DMS 273 (cell line): ENCODE data around the gene BLTP2.
"Not testable (repeated sequence)": the region's sequence is repeated elsewhere in the genome, so short reads cannot be mapped to it uniquely, and the experiment has no call there.

ENCODE experiments used
- DNase-seq: peaks from one replicate; lab custom pipeline; 2025; ENCODE audit not compliant: unreplicated experiment; lab: John Stamatoyannopoulos, UW

Gene BLTP2

DNA sequence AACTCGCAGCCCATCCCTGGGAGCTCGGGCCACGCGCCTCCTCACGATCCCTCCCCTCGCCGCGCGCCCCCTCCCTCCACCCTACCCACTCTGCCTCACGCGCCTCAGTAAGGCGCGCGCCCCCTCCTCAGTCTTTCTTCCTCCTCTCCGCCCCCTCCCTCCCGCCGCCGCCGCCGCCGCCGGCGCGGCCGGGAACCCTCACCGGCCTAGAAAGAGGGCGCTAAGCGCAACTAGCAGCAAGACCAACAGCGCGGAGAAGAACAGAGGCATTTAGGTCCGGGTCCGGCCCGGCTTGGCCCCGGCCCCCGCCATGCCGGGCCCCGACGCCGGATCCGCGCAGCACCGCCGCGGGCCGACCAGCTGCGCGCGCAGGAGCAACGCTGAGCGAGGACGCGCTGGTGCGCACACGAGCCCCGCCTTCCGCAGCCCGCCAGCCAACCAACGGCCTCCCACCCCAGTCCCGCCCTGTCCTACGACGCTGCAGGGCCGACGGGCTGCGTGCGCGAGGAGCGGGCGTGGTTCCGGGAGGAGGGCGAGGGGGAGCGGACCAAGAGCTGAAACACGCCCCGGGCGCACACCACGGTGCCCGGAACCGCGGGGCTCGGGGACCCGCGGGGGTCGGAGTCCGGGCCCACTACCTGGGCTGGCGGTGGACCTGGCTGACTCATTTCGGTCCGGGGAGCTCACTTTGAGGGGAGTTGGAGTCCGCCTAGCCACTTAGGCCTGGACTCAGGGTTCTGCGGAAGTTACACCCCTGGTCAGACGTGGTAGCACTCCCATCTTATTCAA, at the start of gene BLTP2:
TSS of gene BLTP2 (minus strand) at position 372 of the 789 bp plus-strand sequence. CDS start at position 270, 102 bp downstream.
- DNase-seq = peak; percentile 98

DNA sequence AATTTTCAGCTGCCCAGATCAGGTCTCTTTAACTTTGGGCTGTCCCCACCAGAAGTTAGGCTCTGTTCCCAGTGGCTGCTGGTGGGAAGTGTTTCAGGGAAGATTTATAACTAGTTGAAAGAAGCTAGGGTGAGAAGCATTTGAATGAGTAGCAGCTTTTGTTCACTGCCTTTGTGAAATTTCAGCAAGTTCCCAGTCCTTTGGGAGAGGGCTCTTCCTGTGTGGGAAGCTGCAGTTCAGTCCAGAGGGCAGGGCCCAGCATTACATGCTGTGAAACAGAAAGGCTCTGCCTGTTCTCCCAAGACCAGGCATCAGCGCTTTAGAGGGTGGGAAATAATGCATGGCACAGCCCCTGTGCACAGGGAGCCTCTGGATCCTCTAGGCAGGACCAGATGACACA, 48.9 kb upstream of the BLTP2 start:
- no peak for DNase-seq

GRCh38 chr17:28689011-28689410, 44.1 kb upstream of the BLTP2 start:
- no peak for DNase-seq

DNA sequence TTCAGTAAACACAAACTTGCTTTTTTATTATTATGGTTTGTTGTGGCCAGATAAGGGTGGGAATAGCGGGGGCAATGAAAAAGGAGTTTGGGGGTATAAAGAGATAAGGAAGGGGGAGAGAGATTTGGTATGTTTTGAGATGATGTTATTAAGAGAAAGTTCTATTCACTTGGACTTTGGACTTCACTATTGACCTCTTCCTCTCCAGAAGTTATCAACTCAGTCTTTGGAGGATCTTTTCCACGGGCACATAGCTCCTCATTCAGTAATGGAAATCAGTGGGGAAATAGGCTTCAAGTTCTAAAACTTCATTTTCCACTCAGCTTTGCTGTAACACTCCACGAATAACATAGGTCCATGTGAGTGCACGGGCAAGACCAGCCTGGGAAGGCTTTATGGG, 43.5 kb upstream of the BLTP2 start:
- DNase-seq = no peak

- DNase-seq = peak; percentile 60
Observed at GRCh38 chr17:28686296-28686695, 41.3 kb upstream of the BLTP2 start.

DNA sequence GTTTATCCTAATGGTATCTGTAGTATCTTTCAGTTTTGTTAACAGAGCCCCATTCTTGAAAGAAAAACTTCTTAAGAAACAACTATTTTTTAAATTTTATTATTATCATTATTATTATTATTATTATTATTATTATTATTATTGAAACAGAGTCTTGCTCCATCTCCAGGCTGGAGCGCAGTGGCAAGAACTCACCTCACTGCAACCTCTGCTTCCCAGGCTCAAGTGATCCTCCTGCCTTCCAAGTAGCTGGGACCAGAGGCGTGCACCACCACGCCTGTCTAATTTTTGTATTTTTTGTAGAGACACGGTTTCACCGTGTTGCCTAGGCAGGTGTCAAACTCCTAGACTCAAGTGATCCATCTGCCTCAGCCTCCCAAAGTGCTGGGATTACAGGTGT, 40.4 kb upstream of the BLTP2 start:
- DNase-seq = no peak

DNA sequence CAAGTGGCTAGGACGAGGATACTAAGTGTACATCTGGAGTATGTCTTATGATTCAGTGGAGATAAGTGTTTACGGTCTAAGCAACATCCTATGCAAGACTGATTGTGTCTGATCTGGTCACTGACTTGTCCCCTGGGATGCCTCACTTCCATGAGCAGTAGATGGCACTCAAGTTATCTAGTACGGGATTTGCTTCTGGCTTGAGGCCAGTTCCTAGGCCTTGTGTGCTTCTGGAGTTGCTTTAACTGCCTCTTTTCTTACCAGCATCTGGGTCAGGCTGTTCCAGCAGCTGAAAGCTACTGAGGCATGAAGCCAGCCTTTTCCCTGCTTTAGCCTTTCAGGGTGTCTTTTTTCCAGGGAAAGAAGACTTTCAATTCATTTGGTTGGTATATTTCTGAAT, 40.0 kb upstream of the BLTP2 start:
- peak; percentile 86 for DNase-seq

- DNase-seq = no peak
Observed at GRCh38 chr17:28682655-28683054, 37.7 kb upstream of the BLTP2 start.

GRCh38 chr17:28675980-28676379, 31.0 kb upstream of the BLTP2 start:
- DNase-seq = peak; percentile 15

GRCh38 chr17:28675490-28675889, 30.5 kb upstream of the BLTP2 start:
- no peak for DNase-seq

DNA sequence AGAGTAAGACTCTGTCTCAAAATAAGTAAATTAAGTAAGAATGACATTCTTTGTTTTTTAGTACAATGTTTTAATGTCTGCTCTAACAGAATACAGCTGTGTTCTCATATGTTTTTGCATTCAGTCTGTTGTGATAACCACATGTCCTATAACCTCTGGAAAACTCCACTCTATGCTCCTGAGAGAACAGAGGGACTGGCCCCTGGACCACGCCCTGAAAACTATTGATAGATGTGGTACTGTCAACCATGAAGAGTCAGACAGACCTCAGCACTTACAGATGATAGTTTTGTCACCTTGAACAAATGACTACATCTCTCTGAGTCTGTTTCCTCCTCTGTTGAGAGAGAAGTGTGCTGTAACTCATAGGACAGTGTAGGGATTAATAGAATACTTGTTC, 25.0 kb upstream of the BLTP2 start:
- no peak for DNase-seq

DNA sequence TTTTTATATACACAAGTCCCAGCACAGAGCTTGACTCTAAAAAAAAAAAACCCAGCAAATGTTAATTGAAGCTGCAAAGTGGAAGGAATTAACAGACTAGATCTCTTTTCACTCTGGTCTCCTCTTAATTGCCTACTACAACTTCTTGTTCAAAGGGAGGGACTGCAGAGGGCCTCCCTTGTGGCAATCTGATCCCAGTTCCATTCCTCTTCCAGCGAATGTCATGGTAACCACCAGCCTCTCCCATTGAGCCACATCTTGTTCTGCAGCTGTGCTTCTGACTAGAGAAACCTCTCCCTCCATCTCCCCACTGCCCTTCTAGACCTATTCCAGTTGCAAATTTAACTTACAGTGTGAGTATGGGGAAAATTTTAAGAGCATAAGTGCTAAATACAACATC, 22.9 kb upstream of the BLTP2 start:
- peak; percentile 51 for DNase-seq

GRCh38 chr17:28665994-28666393, 21.0 kb upstream of the BLTP2 start:
- DNase-seq = no peak

DNA sequence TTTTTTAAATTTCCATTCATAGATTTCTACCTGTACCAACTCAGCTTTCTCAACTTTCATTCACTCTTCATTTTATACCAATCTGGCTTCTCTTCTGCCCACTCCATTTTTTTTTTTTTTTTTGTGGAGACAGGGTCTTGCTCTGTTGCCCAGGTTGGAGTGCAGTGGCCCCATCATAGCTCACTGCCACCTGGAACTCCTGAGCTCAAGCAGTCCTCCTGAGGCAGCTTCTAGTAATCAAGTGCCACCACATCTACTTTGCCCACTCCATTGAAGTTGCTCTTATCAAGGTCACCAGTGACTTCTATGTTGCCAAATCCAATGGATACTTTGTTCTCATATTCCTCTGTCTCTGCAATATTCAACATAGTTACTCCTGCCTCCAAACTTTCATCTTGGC, 18.8 kb upstream of the BLTP2 start:
- DNase-seq = no peak

GRCh38 chr17:28662527-28662829, 17.5 kb upstream of the BLTP2 start:
- no peak for DNase-seq

GRCh38 chr17:28661635-28662526, 16.9 kb upstream of the BLTP2 start, which contains the start of the genes SDF2 and SUPT6H:
TSS of gene SDF2 (minus strand) at chr17:28661906. CDS start at chr17:28661876, 30 bp downstream.
TSS of gene SUPT6H (plus strand) at chr17:28662205. CDS start at chr17:28673402, 11,197 bp downstream.
- peak; percentile 96 for DNase-seq

DNA sequence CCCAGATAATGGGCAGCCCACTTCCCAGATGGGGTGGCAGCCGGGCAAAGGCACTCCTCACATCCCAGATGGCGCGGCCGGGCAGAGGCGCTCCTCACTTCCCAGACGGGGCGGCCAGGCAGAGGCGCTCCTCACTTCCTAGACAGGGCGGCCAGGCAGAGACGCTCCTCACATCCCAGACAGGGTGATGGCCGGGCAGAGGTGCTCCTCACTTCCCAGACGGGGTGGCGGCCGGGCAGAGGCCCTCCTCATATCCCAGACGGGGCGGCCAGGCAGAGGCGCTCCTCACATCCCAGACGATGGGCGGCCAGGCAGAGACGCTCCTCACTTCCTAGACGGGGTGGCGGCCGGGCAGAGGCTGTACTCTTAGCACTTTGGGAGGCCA, 14.5 kb upstream of the BLTP2 start:
- DNase-seq = not testable (repeated sequence)

GRCh38 chr17:28658766-28659496, 14.0 kb upstream of the BLTP2 start:
- not testable (repeated sequence) for DNase-seq

- not testable (repeated sequence) for DNase-seq
Observed at GRCh38 chr17:28658342-28658741, 13.4 kb upstream of the BLTP2 start.

DNA sequence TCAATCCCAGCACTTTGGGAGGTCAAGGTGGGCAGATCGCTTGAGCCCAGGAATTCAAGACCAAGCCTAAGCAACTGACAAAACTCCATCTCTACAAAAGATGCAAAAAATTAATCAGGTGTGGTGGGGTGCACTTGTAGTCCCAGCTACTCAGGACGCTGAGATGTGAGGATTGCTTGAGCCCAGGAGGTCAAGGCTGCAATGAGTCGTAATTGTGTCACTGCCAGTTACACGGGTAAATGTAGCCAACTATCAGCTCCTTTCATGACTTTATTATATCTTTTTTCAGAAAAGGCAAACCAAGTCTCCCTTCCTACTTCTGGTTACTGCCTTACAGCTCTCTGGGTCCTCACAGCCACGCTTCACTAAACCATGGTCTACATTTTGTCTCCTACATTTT, 12.8 kb upstream of the BLTP2 start:
- no peak for DNase-seq

- DNase-seq = no peak
Observed at GRCh38 chr17:28655160-28655559, 10.2 kb upstream of the BLTP2 start.
